Activated naive CD4-positive, alpha-beta T cell treated with anti-CD3 and anti-CD28 coated beads for 36 hours (primary cell): Measurements from ENCODE around the gene CARS2. TPM values are rescaled to one million over a fixed set of nuclear protein-coding genes. Genes with fewer than 3 reads are reported as not detected.
"Not testable (repeated sequence)": the region's sequence is repeated elsewhere in the genome, so short reads cannot be mapped to it uniquely, and the experiment has no call there.

Experiments
- CTCF ChIA-PET: fragments of 350-600 bp; sonication (Branson Sonifier 250); formaldehyde crosslinking; loops from one replicate; lab custom pipeline; 2021; ENCODE audit warnings: antibody characterized with exemption; lab: Charles Lee
- DNase-seq: peaks from one replicate; pipeline ENCODE4 v3.0.0-alpha.2; 2020
- H3K27ac Mint-ChIP-seq: one replicate; pipeline ENCODE4 v1.8.0; 2021; ENCODE audit warnings: mild to moderate bottlenecking, mixed read lengths
- H3K27me3 Mint-ChIP-seq: one replicate; pipeline ENCODE4 v1.8.0; 2021; ENCODE audit warnings: low read depth, mixed read lengths
- H3K36me3 Mint-ChIP-seq: one replicate; pipeline ENCODE4 v1.8.0; 2021; ENCODE audit warnings: low read depth, mixed read lengths
- H3K4me1 Mint-ChIP-seq: one replicate; pipeline ENCODE4 v1.8.0; 2021; ENCODE audit warnings: low read depth, mixed read lengths
- H3K4me3 Mint-ChIP-seq: one replicate; pipeline ENCODE4 v1.8.0; 2021; ENCODE audit warnings: mild to moderate bottlenecking, moderate library complexity, mixed read lengths
- H3K9me3 Mint-ChIP-seq: one replicate; pipeline ENCODE4 v1.8.0; 2021; ENCODE audit warnings: mixed read lengths
- intact Hi-C: fragments of 100-400 bp; cut with micrococcal nuclease; formaldehyde crosslinking; loops from one replicate; pipeline ENCODE4 v1.15.1; 2023
- total RNA-seq, 2 experiments: library from RNA; stranded (reverse); gene quantifications; one replicate each; pipeline ENCODE4 v1.2.3, GENCODE V29; 2021

Gene CARS2
- total RNA-seq, 2 experiments from 2014 or later, result 42.4 to 44.2 TPM

DNA sequence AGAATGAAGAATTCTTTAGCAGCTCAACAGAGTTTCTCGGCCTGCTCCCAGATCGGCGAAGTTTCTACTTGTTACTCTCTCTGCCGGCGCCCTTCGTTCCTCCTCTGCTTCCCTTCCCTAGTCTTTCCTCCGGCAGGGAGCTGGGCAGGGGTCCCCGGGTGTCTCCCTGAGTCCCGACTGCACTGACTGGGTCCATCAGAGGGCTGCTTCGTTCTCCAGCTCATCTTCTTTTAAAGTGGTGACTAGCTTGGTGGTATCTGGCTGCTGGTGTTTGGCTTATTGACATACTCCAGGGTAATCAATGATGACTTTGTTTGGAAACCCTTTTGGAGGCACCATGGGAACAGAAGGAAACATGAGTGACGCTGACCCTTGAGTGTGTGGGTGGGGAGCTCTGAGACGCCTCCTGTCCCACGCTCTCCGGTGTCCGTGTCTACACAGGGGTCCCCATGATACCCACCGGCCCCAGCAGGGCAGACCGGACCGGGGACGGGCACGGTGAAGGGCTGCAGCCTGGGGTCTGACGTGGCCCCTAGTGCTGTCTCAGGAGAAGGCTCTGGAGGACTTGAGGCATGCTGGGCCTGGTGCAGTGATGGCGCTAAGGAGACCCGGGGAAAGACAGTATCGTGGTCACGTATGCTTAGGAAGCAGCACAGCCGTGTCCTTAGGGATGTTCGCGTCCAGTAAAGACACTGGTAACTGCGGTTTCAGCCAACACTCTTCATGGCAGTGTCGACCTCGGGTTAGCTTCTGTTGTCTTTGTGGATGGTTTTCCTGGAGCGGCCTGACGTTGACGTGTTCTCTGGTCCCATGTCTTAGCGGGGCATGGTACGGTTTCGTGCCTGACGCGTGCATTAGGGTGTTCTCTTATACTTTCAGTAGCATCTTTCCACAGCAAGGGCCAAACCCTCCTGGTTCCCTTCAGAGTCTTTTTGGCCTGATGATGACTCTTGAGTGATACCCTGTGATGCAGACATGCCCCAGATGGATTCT, 66.8 kb downstream of the CARS2 start:
- H3K9me3 Mint-ChIP-seq, result no peaks in the 10 kb centered on the region
- intact Hi-C loops, result no loop called here
- no peak overlapping the region for H3K4me3 Mint-ChIP-seq
- H3K36me3 Mint-ChIP-seq, result peaks cover 19% of the 10 kb centered on the region
- H3K4me1 Mint-ChIP-seq, result no peaks in the 10 kb centered on the region
- CTCF ChIA-PET, result interaction anchor here (0.5 to 0.6 kb wide), 2 partner anchors 608 to 642 kb away, joined by 3 to 5 read pairs; no protein-coding TSS in a partner anchor
- H3K27me3 Mint-ChIP-seq, result no peaks in the 10 kb centered on the region
- DNase-seq, result no peak
- no peak overlapping the region for H3K27ac Mint-ChIP-seq

DNA sequence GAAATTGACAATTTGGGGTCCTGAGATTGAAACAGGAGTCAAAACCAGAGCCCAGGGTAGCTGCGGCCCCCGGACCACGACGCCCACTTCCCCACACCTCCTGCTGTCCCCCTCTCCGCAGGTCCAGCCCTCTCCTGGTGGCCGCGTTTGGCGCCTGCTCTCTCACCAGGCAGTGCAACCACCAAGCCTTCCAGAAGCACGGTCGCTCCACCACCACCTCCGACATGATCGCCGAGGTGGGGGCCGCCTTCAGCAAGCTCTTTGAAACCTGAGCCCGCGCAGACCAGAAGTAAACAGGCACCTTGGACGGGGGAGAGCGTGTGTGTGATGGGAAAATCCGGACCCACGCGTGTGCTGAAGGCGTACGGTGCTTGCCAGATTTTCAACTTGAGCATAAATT, 67.7 kb downstream of the CARS2 start:
- Mint-ChIP-seq H3K36me3 (peaks cover 19% of the 10 kb centered on the region), H3K27me3 (no peaks in the 10 kb centered on the region), H3K27ac (no peak overlapping the region), H3K9me3 (no peaks in the 10 kb centered on the region), H3K4me1 (no peaks in the 10 kb centered on the region), H3K4me3 (no peak overlapping the region)
- intact Hi-C loops, result no loop called here
- DNase-seq, result no peak
- CTCF ChIA-PET, result no interaction called here

DNA sequence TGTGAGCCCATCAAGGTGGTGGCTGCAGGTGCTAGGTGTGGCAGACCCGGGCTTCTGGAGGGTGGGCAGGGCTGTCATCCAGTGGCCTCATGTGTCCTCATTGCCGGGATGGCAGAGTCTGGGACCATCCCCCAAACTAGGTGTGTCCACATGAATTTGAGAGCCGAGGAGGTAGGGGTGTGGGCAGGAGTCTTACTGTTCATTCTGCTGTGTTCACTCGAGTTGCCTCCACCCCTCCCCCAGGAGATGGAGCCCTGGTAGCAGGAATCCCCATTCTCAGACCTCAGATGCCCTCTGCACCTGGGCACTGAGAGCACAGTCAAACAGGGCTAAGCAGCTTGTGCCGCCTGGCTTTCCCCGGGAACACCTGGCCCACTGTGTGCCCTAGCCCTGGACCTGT, 68.2 kb downstream of the CARS2 start:
- no peak overlapping the region for H3K27ac Mint-ChIP-seq
- no peaks in the 10 kb centered on the region for H3K27me3 Mint-ChIP-seq
- H3K4me3 Mint-ChIP-seq, result no peak overlapping the region
- intact Hi-C loops, result no loop called here
- no peak for DNase-seq
- H3K36me3 Mint-ChIP-seq, result peaks cover 18% of the 10 kb centered on the region
- no peaks in the 10 kb centered on the region for H3K9me3 Mint-ChIP-seq
- H3K4me1 Mint-ChIP-seq, result no peaks in the 10 kb centered on the region
- CTCF ChIA-PET, result no interaction called here

DNA sequence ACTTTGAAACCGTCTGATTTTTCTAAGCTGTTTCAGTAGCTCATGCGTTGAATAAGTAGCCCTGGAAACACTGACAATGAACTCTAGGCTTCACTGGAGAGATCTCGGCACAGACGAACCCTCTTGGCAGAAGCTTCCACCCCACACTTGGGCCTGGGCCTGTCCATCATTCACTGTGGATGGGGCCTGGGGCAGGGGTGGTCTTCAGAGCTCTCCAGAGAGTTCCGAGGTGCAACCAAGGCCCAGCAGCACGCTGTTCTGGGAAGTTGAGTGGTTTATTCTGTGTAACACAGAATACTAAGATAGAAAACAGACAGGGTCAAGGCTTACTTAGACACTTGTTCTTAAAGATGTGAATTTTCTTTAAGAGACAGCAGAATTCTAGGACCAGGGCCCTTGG, 68.6 kb downstream of the CARS2 start:
- CTCF ChIA-PET, result no interaction called here
- Mint-ChIP-seq H3K27me3 (no peaks in the 10 kb centered on the region), H3K4me3 (no peak overlapping the region), H3K36me3 (peaks cover 17% of the 10 kb centered on the region), H3K4me1 (no peaks in the 10 kb centered on the region), H3K9me3 (no peaks in the 10 kb centered on the region), H3K27ac (no peak overlapping the region)
- DNase-seq, result no peak
- intact Hi-C loops, result no loop called here

DNA sequence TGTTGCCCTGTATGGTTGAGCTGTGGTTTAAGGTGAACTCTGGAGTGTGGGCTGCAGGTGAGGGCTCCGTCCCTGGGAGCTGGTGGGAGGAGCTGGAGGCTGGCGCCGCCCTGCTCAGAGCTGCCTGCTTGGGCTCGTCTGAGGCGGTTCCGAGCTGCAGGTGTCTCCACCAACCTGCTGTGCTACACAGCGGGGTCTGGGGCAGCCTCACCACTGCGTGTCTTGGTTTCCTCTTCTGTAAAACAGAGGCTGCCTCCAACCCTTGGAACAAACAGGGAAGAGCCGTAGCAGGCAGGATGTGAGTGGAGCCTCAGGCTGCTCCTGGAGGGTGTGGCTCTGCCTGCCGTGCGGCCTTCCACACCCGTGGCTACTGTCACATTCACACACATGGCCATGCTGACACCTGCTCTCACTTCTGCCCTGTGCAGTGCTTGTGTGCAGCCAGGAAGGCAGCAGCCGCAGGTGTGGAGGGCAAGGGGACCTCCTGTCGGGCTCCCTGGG, 69.2 kb downstream of the CARS2 start:
- CTCF ChIA-PET, result interaction anchor here (1.3 kb wide), 1 partner anchor 43 kb away, joined by 3 read pairs; no protein-coding TSS in a partner anchor
- Mint-ChIP-seq H3K4me1 (peaks cover 3% of the 10 kb centered on the region), H3K9me3 (no peaks in the 10 kb centered on the region), H3K4me3 (no peak overlapping the region), H3K36me3 (peaks cover 17% of the 10 kb centered on the region), H3K27me3 (no peaks in the 10 kb centered on the region), H3K27ac (no peak overlapping the region)
- no peak for DNase-seq
- intact Hi-C loops, result no loop called here

DNA sequence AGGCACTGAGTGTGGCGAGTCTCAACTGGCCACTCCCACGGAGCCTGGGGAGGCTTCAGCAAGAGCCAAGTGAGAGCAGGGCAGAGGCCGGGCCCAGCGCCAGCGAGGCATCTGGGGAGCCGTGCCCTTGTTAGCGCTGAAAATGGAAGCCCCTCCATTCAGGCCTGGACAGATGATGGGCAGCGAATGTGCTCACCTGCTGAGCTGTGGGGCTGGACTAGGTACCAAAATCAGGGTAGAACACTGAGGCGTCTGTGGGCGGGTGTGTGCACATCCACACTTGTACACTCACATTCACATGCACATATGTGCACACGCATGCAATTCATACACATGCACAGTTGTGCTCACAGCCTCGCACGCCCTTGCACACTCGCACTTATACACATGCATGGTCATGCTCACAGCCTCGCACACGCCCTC, 69.9 kb downstream of the CARS2 start:
- Mint-ChIP-seq H3K36me3 (peaks cover 14% of the 10 kb centered on the region), H3K9me3 (no peaks in the 10 kb centered on the region), H3K4me1 (peaks cover 3% of the 10 kb centered on the region), H3K27ac (no peak overlapping the region), H3K4me3 (no peak overlapping the region), H3K27me3 (no peaks in the 10 kb centered on the region)
- CTCF ChIA-PET, result interaction anchor here (1.3 kb wide), 1 partner anchor 42 kb away, joined by 3 read pairs; no protein-coding TSS in a partner anchor
- DNase-seq, result no peak
- intact Hi-C loops, result no loop called here

DNA sequence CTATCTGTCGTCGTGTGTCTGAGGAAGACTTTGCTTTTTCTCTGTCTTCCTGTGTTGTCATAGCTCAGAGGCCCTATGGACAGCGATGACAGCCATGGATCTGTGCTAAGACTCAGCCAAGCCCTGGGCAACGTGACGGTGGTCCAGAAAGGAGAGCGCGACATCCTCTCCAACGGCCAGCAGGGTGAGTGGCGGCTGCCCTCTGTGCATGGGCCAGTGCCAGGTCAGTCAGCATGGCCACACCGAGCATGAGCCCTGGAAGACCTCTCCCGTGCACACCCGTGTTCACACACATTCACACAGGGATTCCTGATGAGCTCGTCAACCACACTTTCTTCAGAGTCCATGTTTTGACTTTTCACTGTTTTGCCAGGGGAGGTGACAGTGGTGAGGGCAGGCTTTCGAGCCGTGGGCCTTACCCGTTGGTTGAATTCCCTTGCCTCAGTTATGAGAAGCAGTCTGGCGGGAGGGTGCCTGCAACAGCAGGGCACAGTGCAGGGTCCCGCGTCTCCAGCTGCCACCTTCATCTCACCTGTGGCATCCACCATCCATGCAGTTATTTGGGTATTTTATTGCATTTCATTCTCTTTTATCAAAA, 70.4 kb downstream of the CARS2 start:
- H3K36me3 Mint-ChIP-seq, result peaks cover 17% of the 10 kb centered on the region
- DNase-seq, result no peak
- H3K4me3 Mint-ChIP-seq, result no peak overlapping the region
- peaks cover 3% of the 10 kb centered on the region for H3K4me1 Mint-ChIP-seq
- intact Hi-C loops, result no loop called here
- no peaks in the 10 kb centered on the region for H3K9me3 Mint-ChIP-seq
- CTCF ChIA-PET, result interaction anchor here (0.5 to 1.3 kb wide), 2 partner anchors 42 to 114 kb away, joined by 3 read pairs; no protein-coding TSS in a partner anchor
- no peaks in the 10 kb centered on the region for H3K27me3 Mint-ChIP-seq
- no peak overlapping the region for H3K27ac Mint-ChIP-seq

DNA sequence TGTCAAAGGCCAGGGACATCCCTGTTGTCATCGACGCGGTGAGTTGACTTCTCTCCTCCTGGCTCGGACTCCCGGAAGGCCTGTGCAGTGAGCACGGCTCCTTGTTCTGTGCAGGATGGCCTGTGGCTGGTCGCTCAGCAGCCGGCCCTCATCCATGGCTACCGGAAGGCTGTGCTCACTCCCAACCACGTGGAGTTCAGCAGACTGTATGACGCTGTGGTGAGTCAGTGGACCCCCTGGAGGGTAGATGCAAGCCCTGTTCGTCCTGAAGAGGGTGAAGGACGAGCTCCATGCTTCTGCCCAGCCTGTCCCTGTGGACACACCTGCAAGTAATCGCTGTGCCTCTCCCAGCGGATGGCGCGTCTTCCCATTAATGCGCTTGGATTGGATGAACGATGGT, 71.4 kb downstream of the CARS2 start:
- no peak overlapping the region for H3K4me3 Mint-ChIP-seq
- H3K27me3 Mint-ChIP-seq, result no peaks in the 10 kb centered on the region
- intact Hi-C loops, result no loop called here
- H3K4me1 Mint-ChIP-seq, result peaks cover 6% of the 10 kb centered on the region
- no peaks in the 10 kb centered on the region for H3K9me3 Mint-ChIP-seq
- peaks cover 15% of the 10 kb centered on the region for H3K36me3 Mint-ChIP-seq
- H3K27ac Mint-ChIP-seq, result no peak overlapping the region
- DNase-seq, result no peak
- CTCF ChIA-PET, result no interaction called here

DNA sequence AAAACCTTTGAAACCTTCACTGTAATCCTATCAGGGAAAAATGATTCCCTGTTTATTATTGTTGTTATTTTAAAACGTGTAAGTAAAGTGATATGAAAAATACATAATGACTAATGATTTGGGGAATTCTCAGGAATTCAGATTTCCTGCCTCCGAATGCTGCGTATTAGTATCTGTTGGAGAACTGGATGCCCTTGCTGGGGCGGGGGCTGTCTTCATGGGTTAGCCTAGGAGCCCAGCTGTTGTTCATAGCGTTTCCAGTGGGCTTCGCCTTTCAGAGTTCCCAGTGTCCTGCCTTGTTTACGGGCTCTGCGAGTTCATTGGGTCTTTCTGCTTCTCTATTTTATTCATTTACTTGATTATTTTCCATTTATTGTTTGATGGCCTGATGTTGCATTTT, 72.1 kb downstream of the CARS2 start:
- Mint-ChIP-seq H3K27ac (no peak overlapping the region), H3K4me1 (peaks cover 13% of the 10 kb centered on the region), H3K9me3 (no peaks in the 10 kb centered on the region), H3K4me3 (no peak overlapping the region), H3K27me3 (no peaks in the 10 kb centered on the region), H3K36me3 (peaks cover 13% of the 10 kb centered on the region)
- no peak for DNase-seq
- intact Hi-C loops, result no loop called here
- CTCF ChIA-PET, result no interaction called here

DNA sequence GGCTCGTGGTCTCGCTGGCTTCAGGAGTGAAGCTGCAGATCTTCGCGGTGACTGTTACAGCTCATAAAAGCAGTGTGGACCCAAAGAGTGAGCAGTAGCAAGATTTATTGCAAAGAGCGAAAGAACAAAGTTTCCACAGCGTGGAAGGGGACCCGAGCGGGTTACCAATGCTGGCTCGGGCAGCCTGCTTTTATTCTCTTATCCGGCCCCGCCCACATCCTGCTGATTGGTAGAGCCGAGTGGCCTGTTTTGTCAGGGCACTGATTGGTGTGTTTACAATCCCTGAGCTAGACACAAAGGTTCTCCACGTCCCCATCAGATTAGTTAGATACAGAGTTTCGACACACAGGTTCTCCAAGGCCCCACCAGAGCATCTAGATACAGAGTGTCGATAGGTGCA, 73.7 kb downstream of the CARS2 start:
- peaks cover 20% of the 10 kb centered on the region for H3K36me3 Mint-ChIP-seq
- H3K27me3 Mint-ChIP-seq, intact Hi-C loops, DNase-seq, H3K9me3 Mint-ChIP-seq, H3K4me3 Mint-ChIP-seq: not testable (repeated sequence)
- CTCF ChIA-PET, result interaction anchor here (0.8 kb wide), 1 partner anchor 15 kb away, joined by 3 read pairs; no protein-coding TSS in a partner anchor
- H3K4me1 Mint-ChIP-seq, result peaks cover 20% of the 10 kb centered on the region
- peak overlapping the region; percentile 28 for H3K27ac Mint-ChIP-seq

DNA sequence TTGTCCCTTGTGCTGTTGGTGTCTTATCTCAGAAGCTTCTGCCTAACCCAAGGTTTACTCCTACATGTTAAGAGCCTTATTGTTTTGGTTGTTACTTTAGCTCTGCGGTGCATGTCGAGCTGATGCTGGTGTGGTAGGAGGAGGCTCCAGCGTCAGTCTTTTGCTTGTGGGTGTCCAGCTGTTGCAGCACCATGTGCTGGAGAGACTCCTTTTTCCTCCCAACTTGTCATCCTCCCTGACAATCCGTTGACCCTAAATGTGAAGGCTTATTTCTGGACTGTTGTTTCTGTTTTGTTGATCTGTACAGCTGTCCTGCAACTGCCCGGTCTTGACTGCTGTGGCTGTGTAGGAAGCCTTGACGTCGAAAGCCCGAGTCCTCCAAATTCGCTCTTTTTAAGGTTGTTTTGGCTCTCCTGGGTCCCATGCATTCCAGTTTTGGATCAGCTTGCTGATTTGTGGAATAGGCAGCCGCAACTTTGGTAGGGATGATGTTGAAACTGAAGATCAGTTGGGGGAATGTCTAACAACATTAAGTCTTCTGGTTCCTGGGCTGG, 75.3 kb downstream of the CARS2 start:
- Mint-ChIP-seq H3K27me3 (no peaks in the 10 kb centered on the region), H3K4me1 (peaks cover 22% of the 10 kb centered on the region)

DNA sequence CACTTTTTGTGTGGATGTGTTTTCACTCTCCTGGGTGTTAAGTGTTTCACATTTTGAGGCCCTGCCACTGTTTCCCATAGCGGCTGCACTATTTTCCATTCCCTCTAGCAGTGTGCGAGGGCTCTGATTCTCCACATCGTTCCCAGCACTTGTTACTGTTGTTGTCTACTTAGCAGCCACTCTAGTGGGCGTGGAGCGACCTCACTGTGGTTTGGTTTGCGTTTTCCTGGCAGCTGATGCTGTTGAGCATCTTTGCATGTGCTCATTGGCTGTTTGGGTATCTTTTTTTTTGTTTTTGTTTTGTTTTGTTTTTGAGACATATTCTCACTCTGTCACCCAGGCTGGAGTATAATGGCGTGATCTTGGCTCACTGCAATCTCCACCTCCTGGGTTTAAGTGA, 76.2 kb downstream of the CARS2 start:
- Mint-ChIP-seq H3K4me3 (no peak overlapping the region), H3K4me1 (peaks cover 23% of the 10 kb centered on the region), H3K36me3 (peaks cover 16% of the 10 kb centered on the region), H3K27me3 (no peaks in the 10 kb centered on the region), H3K9me3 (no peaks in the 10 kb centered on the region), H3K27ac (no peak overlapping the region)
- DNase-seq, result no peak
- CTCF ChIA-PET, result no interaction called here
- intact Hi-C loops, result no loop called here

More for the DNA sequence above, 75.3 kb downstream of the CARS2 start:
- no peak overlapping the region for H3K4me3 Mint-ChIP-seq
- H3K36me3 Mint-ChIP-seq, result peaks cover 19% of the 10 kb centered on the region
- H3K9me3 Mint-ChIP-seq, result no peaks in the 10 kb centered on the region
- no peak for DNase-seq
- CTCF ChIA-PET, result no interaction called here
- intact Hi-C loops, result no loop called here
- no peak overlapping the region for H3K27ac Mint-ChIP-seq
